COLO829 (cell line): ENCODE data around the gene RFPL1.
"Not testable (repeated sequence)": the region's sequence is repeated elsewhere in the genome, so short reads cannot be mapped to it uniquely, and the experiment has no call there.

Experiments used
- DNase-seq: peaks from one replicate; pipeline ENCODE4 v3.0.0; 2012; ENCODE audit warnings: low spot score

The RFPL1 gene

GRCh38 chr22:29438283-29438682 lies at the start of gene RFPL1:
RFPL1 (plus strand) TSS chr22:29438583.
- DNase-seq, result not testable (repeated sequence)

- DNase-seq, result no peak
Observed at GRCh38 chr22:29388759-29389090, 49.7 kb upstream of the RFPL1 start.

- DNase-seq, result no peak
Observed at GRCh38 chr22:29390270-29390669, 48.1 kb upstream of the RFPL1 start.

- DNase-seq, result no peak
Observed at GRCh38 chr22:29391546-29391945, 46.8 kb upstream of the RFPL1 start.

- no peak for DNase-seq
Observed at GRCh38 chr22:29393019-29393608, 45.3 kb upstream of the RFPL1 start.

GRCh38 chr22:29394931-29395581 lies 43.3 kb upstream of the RFPL1 start:
- peak; percentile 85 for DNase-seq

- no peak for DNase-seq
Observed at GRCh38 chr22:29396126-29396525, 42.3 kb upstream of the RFPL1 start.

- no peak for DNase-seq
Observed at GRCh38 chr22:29397791-29398190, 40.6 kb upstream of the RFPL1 start.

- DNase-seq, result no peak
Observed at GRCh38 chr22:29400576-29400975, 37.8 kb upstream of the RFPL1 start.

- not testable (repeated sequence) for DNase-seq
Observed at GRCh38 chr22:29401538-29401937, 36.8 kb upstream of the RFPL1 start.

- DNase-seq, result no peak
Observed at GRCh38 chr22:29408940-29409339, 29.4 kb upstream of the RFPL1 start.

GRCh38 chr22:29411569-29412211 lies 26.7 kb upstream of the RFPL1 start:
- DNase-seq, result not testable (repeated sequence)

GRCh38 chr22:29412772-29413171 lies 25.6 kb upstream of the RFPL1 start:
- not testable (repeated sequence) for DNase-seq

- DNase-seq, result not testable (repeated sequence)
Observed at GRCh38 chr22:29414951-29415591, 23.3 kb upstream of the RFPL1 start.

GRCh38 chr22:29418704-29419103 lies 19.7 kb upstream of the RFPL1 start:
- not testable (repeated sequence) for DNase-seq

- DNase-seq, result no peak
Observed at GRCh38 chr22:29426476-29426875, 11.9 kb upstream of the RFPL1 start.

- no peak for DNase-seq
Observed at GRCh38 chr22:29427176-29427760, 11.1 kb upstream of the RFPL1 start.

GRCh38 chr22:29431986-29432385 lies 6.4 kb upstream of the RFPL1 start:
- no peak for DNase-seq

- DNase-seq, result no peak
Observed at GRCh38 chr22:29433856-29434255, 4.5 kb upstream of the RFPL1 start.

GRCh38 chr22:29434288-29434687 lies 4.1 kb upstream of the RFPL1 start:
- DNase-seq, result no peak

- DNase-seq, result no peak
Observed at GRCh38 chr22:29435236-29436136, 2.9 kb upstream of the RFPL1 start.

GRCh38 chr22:29442976-29443375 lies 4.6 kb downstream of the RFPL1 start:
- no peak for DNase-seq
